Spleen (tissue), 11 donors: ENCODE measurements around the gene SSH2. TPM values are rescaled to one million over a fixed set of nuclear protein-coding genes. Genes with fewer than 3 reads are reported as not detected.
A peak's percentile ranks its signal among the peaks of the same experiment; 100 is the strongest.

Experiments used
- DNase-seq: peaks from one replicate; pipeline ENCODE4 v3.0.0-alpha.2; 2020
- H3K27ac ChIP-seq, 8 donors: fragments of 200-600 bp; sonication (generic) in 7 of 8; 1 replicate in 4 of 8; 2 replicates in 4 of 8; pipeline versions ENCODE4 v1.5.0 to v1.8.0; 2016 to 2021; ENCODE audit warnings: inconsistent platforms in 4 of 8, mild to moderate bottlenecking in 4 of 8, moderate library complexity in 1 of 8
- H3K27me3 ChIP-seq, 7 donors: fragments of 200-600 bp; sonication (generic) in 6 of 7; replicated peaks in 1 of 7; 1 replicate in 4 of 7; 2 replicates in 3 of 7; pipeline versions ENCODE4 v1.5.0 to v1.8.0; 2016 to 2021; ENCODE audit warnings: inconsistent platforms in 3 of 7, mild to moderate bottlenecking in 1 of 7
- H3K36me3 ChIP-seq, 6 donors: fragments of 200-600 bp; sonication (generic) in 5 of 6; 1 replicate in 4 of 6; 2 replicates in 2 of 6; pipeline versions ENCODE4 v1.5.0 to v1.8.0; 2016 to 2021; ENCODE audit warnings: inconsistent platforms in 2 of 6
- H3K4me1 ChIP-seq, 6 donors: fragments of 200-600 bp; sonication (generic) in 5 of 6; 1 replicate in 3 of 6; 2 replicates in 3 of 6; pipeline versions ENCODE4 v1.5.0 to v1.8.0; 2016 to 2021; ENCODE audit warnings: inconsistent platforms in 3 of 6
- H3K4me3 ChIP-seq, 8 donors: fragments of 200-600 bp; sonication (generic) in 7 of 8; 1 replicate in 4 of 8; 2 replicates in 4 of 8; pipeline versions ENCODE4 v1.5.0 to v1.8.0; 2016 to 2021; ENCODE audit warnings: inconsistent platforms in 4 of 8, mild to moderate bottlenecking in 4 of 8, moderate library complexity in 2 of 8
- H3K9me3 ChIP-seq, 8 donors: fragments of 200-600 bp; sonication (generic) in 7 of 8; 1 replicate in 4 of 8; 2 replicates in 4 of 8; pipeline versions ENCODE4 v1.5.0 to v1.8.0; 2016 to 2021; ENCODE audit warnings: inconsistent platforms in 4 of 8
- POLR2A ChIP-seq, 3 donors: fragments of 450-650 bp; IDR thresholded peaks; one replicate each; pipeline ENCODE4 v1.5.1; 2017; ENCODE audit warnings: antibody characterized with exemption in 3 of 3, mild to moderate bottlenecking in 1 of 3
- POLR2AphosphoS5 ChIP-seq, 3 donors: sonication (generic); formaldehyde crosslinking; IDR thresholded peaks; one replicate each; pipeline ENCODE4 v1.5.1; 2017; ENCODE audit warnings: antibody characterized with exemption in 3 of 3
- WGBS, 5 donors: extraction: QIAGEN DNeasy Blood & Tissue Kit in 3 of 5; methylation state at CpG; one replicate each; pipeline versions ENCODE4 v1.1.5 to v1.1.7; 2013 to 2018; 5-methylcytosine and 5-hydroxymethylcytosine counted together
- intact Hi-C: fragments of 100-400 bp; cut with DNase I; formaldehyde crosslinking; loops from one replicate; pipeline ENCODE4 v1.15.0; 2023; ENCODE audit warnings: low total_unique reads
- polyA plus RNA-seq, 3 donors: library from polyadenylated mRNA; stranded (reverse); fragments of 200-250 nt; gene quantifications; one replicate each; pipeline ENCODE4 v1.2.1, GENCODE V29; 2013
- total RNA-seq, 7 donors: library from RNA; depleted of rRNA in 3 of 7; stranded (reverse); fragments of >200 nt in 3 of 7; fragmentation: NEBNext Ultra II Directional in 4 of 7; extraction: Animal tissue kit (Norgen Biotek cat#: 25700) in 4 of 7; gene quantifications; one replicate each; pipeline versions ENCODE4 v1.1.0 to v1.2.1, GENCODE V29; 2016 to 2021
- TF ChIP-seq, protein P1 (sequence below), 11 experiments: fragments of 200-600 bp in 7 of 11; fragments of 450-650 bp in 4 of 11; sonication (generic) in 4 of 11; IDR thresholded peaks in 8 of 11; conservative IDR thresholded peaks in 3 of 11; 1 replicate in 7 of 11; 2 replicates in 4 of 11; pipeline versions ENCODE4 v1.4.0 to v1.8.0; 2016 to 2021; ENCODE audit warnings: antibody characterized with exemption in 11 of 11, inconsistent platforms in 4 of 11, mild to moderate bottlenecking in 1 of 11
- donor health status: healthy with polysubstance abuse.
- donor health status: DM: no; HTN: no; CAD: no; lungs with moderate emphysema.
- donor health status: DM: no; HTN: no; CAD: no.
- donor health status: Bipolar disorder and iron deficiency.
- donor health status: healthy.
- donor health status: DM: no; HTN: no; CAD: no.
- donor health status: DM: yes; HTN: yes; CAD: no.

SSH2 gene
- total and polyA plus RNA-seq, 10 donors = 15.9 to 182 (median 113) TPM

DNA sequence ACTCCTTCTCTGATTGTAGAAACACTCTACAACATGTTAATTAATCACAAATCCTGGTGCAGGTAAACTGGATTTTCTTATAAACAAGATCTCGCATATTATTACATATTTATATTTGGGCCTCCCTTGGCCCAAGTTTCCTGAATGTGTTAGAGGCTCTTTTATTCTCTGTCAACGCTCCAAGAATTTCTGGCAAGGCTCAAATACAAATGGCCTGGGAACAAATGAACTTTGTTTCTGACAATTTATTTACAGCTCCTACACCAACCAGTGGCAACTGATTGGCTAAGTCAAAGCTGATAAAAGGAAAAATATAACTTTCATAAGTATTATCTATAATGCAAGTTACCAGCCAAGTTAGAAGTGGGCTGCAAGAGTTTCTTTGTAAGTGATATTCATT lies 242.4 kb downstream of the SSH2 start:
- intact Hi-C loops = no loop called here
- H3K4me1 ChIP-seq = peaks cover 5 to 67% (median 20%) of the 10 kb centered on the region in 6 donors
- peaks cover 0 to 98% (median 18%) of the 10 kb centered on the region in 6 donors for H3K36me3 ChIP-seq
- 70 to 82% (median 80%) methylated on average over 2 of the region's 2 CpGs for WGBS, 5 donors
- DNase-seq = no peak
- TF ChIP-seq POLR2AphosphoS5 (IDR thresholded peaks at IDR 0.05) (no peak), POLR2A (IDR thresholded peaks at IDR 0.05) (no peak)
- TF ChIP-seq, protein P1, sequence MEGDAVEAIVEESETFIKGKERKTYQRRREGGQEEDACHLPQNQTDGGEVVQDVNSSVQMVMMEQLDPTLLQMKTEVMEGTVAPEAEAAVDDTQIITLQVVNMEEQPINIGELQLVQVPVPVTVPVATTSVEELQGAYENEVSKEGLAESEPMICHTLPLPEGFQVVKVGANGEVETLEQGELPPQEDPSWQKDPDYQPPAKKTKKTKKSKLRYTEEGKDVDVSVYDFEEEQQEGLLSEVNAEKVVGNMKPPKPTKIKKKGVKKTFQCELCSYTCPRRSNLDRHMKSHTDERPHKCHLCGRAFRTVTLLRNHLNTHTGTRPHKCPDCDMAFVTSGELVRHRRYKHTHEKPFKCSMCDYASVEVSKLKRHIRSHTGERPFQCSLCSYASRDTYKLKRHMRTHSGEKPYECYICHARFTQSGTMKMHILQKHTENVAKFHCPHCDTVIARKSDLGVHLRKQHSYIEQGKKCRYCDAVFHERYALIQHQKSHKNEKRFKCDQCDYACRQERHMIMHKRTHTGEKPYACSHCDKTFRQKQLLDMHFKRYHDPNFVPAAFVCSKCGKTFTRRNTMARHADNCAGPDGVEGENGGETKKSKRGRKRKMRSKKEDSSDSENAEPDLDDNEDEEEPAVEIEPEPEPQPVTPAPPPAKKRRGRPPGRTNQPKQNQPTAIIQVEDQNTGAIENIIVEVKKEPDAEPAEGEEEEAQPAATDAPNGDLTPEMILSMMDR (IDR thresholded peaks at IDR 0.05 in 8 of 11, conservative IDR thresholded peaks at IDR 0.05 in 3 of 11) = no peak
- no peaks in the 10 kb centered on the region for H3K27me3 ChIP-seq
- no peak overlapping the region for H3K4me3 ChIP-seq
- H3K9me3 ChIP-seq = no peaks in the 10 kb centered on the region
- peak overlapping the region in 1 of 8 donors; percentile 0 for H3K27ac ChIP-seq

DNA sequence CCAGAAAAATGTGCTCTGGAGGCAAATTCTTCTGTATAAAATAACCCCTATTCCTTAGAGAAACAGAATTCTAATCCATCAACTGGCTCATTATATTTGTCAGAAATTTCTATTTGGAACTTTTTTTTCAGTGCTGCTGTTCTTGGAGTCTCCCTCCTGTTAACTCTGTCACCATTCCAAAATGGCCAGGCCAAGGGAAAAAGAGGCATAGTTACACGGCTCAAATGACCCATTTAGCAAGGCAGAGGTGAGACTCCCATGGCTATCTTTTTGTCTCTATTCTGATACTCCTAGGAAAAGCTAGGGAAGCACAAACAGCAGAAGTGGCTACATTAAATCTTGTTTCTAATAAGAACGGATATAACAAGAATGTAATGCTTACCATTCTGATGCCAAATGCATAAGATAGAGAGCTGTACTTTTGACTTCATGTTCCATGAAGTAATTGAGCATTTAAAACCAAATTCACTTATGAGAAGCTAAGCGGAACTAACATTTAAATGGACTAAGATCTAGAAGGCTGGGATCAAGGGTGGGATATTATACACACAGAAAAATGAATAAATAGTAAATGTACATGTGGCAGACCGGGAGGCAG lies 242.9 kb downstream of the SSH2 start:
- TF ChIP-seq POLR2AphosphoS5 (IDR thresholded peaks at IDR 0.05) (no peak), POLR2A (IDR thresholded peaks at IDR 0.05) (no peak)
- TF ChIP-seq, protein P1 (IDR thresholded peaks at IDR 0.05 in 8 of 11, conservative IDR thresholded peaks at IDR 0.05 in 3 of 11) = no peak
- no peak overlapping the region for H3K4me3 ChIP-seq
- H3K4me1 ChIP-seq = peaks cover 10 to 67% (median 22%) of the 10 kb centered on the region in 6 donors
- WGBS, 5 donors = 83 to 92% (median 89%) methylated on average over 4 of the region's 4 CpGs
- no peaks in the 10 kb centered on the region for H3K27me3 ChIP-seq
- peaks cover 0 to 93% (median 16%) of the 10 kb centered on the region in 6 donors for H3K36me3 ChIP-seq
- DNase-seq = no peak
- intact Hi-C loops = no loop called here
- no peaks in the 10 kb centered on the region for H3K9me3 ChIP-seq
- H3K27ac ChIP-seq = peak overlapping the region in 2 of 8 donors; percentile 17 to 22

DNA sequence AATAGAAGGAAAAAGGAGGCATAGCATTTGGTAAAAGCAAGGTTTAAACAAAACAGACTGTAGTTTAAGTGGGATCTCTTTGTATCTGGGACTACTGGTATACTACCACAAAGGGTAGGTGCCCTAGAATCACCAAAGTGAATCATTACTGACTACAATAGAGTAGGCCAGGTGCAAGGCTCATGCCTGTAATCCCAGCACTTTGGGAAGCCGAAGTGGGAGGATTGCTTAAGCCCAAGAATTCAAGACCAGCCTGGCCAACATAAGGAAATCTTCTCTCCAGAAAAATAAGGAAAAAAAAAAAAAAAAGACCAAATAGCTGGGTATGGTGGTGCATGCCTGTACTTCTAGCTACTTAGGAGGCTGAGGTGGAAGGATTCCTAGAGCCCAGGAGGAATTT lies 246.5 kb downstream of the SSH2 start:
- Histone ChIP-seq H3K9me3 (no peaks in the 10 kb centered on the region), H3K4me1 (peaks cover 17 to 68% (median 35%) of the 10 kb centered on the region in 6 donors), H3K27me3 (no peaks in the 10 kb centered on the region), H3K27ac (peak overlapping the region in 7 of 8 donors; percentile 30 to 84 (median 81)), H3K4me3 (no peak overlapping the region), H3K36me3 (peaks cover 0 to 86% (median 19%) of the 10 kb centered on the region in 6 donors)
- intact Hi-C loops = no loop called here
- TF ChIP-seq, protein P1 (IDR thresholded peaks at IDR 0.05 in 8 of 11, conservative IDR thresholded peaks at IDR 0.05 in 3 of 11) = no peak
- no peak for TF ChIP-seq POLR2AphosphoS5 (IDR thresholded peaks at IDR 0.05)
- no peak for TF ChIP-seq POLR2A (IDR thresholded peaks at IDR 0.05)
- no peak for DNase-seq
- WGBS, 5 donors = 68 to 85% (median 71%) methylated on average over 1 of the region's 1 CpG

DNA sequence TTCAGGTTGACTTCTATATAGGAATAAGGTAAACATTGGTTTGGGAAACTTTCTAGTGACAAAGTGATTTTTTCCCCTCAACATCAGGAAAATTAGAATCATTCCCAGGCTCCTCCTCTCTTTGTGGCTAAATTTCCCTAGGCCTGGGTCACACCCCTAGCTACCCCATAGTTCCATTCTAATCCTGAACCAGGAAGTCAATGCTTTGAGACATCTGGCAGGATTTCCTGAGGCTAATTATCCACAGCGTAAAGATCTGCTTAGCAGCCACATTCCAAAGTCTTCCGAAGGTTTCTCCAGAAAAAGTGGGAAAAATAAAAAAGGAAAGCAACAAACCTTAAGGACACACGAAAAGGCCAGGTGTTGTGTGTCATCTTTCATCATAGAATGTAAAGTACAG lies 247.0 kb downstream of the SSH2 start:
- Histone ChIP-seq H3K4me3 (no peak overlapping the region), H3K9me3 (no peaks in the 10 kb centered on the region), H3K27me3 (no peaks in the 10 kb centered on the region), H3K4me1 (peaks cover 17 to 73% (median 35%) of the 10 kb centered on the region in 6 donors), H3K36me3 (peaks cover 0 to 86% (median 22%) of the 10 kb centered on the region in 6 donors), H3K27ac (peak overlapping the region; percentile 30 to 84 (median 80))
- no peak for DNase-seq
- intact Hi-C loops = no loop called here
- TF ChIP-seq POLR2A (IDR thresholded peaks at IDR 0.05) (no peak), POLR2AphosphoS5 (IDR thresholded peaks at IDR 0.05) (peak in 1 of 3 donors; percentile 35)
- TF ChIP-seq, protein P1 (IDR thresholded peaks at IDR 0.05 in 8 of 11, conservative IDR thresholded peaks at IDR 0.05 in 3 of 11) = no peak
- WGBS, 5 donors = 29 to 48% (median 42%) methylated on average over 3 of the region's 3 CpGs
